ENCODE measurements around the gene MLPH.

DNA sequence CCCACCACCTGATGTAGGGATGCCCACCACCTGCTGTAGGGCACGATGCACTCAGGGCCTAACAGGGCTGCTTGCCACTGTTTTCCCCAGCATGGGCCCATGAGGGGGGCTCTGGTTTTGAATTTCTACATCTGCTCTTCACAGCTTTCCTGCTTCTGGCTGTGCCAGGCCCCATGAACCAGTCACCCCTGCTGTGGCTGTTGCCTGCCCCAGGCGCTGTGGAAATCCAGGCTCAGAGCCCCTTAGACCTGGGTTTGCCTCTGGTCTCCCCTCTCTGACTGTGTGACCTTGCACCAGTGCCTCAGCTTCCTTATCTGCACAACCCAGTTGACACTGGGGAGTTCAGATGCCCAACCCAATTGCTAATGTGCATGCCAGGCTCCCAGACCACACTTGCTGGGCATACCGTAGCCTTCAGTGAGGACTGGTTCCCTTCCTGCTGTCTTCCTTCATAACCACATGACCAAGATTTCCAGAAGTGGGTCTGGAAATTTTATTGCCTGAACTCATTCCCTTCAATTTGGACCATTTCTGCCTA is 6.0 kb upstream of the MLPH start:
- TF ChIP-seq CTCF (IDR thresholded peaks at IDR 0.05; ENCODE audit: low read depth, low read length) (no peak), POLR2A (IDR thresholded peaks at IDR 0.05; ENCODE audit: extremely low read depth, insufficient read length) (no peak)

Measured in NB4 (cell line).